ENCODE measurements around the gene CA11. TPM values are rescaled to one million over a fixed set of nuclear protein-coding genes. Genes with fewer than 3 reads are reported as not detected.

Gene CA11
- total RNA-seq, 1 donor from 2014 or later: 12.6 TPM

GRCh38 chr19:48644839-48645619 lies 958 bp downstream of the CA11 start:
- peak overlapping the region; percentile 85 for H3K27ac Mint-ChIP-seq
- peak; percentile 90 for DNase-seq (ENCODE audit: low spot score)
- H3K4me2 ChIP-seq: peak overlapping the region; percentile 95
- H3K27me3 ChIP-seq: no peaks in the 10 kb centered on the region
- H3K79me2 ChIP-seq (ENCODE audit: low read depth): peaks cover 15% of the 10 kb centered on the region
- no peak overlapping the region for H3K9ac ChIP-seq
- H2AFZ ChIP-seq (replicated peaks): peak overlapping the region; percentile 67
- H4K20me1 ChIP-seq (ENCODE audit: low read depth): no peaks in the 10 kb centered on the region
- peaks cover 19% of the 10 kb centered on the region for H3F3A ChIP-seq (ENCODE audit: low read depth)
- peaks cover 3% of the 10 kb centered on the region for H3K36me3 Mint-ChIP-seq
- H3K4me1 ChIP-seq: peaks cover 5% of the 10 kb centered on the region
- H3K27me3 Mint-ChIP-seq (ENCODE audit: insufficient read depth, low read depth): peaks cover 7% of the 10 kb centered on the region
- H3K36me3 ChIP-seq: no peaks in the 10 kb centered on the region
- TF ChIP-seq, protein P1, sequence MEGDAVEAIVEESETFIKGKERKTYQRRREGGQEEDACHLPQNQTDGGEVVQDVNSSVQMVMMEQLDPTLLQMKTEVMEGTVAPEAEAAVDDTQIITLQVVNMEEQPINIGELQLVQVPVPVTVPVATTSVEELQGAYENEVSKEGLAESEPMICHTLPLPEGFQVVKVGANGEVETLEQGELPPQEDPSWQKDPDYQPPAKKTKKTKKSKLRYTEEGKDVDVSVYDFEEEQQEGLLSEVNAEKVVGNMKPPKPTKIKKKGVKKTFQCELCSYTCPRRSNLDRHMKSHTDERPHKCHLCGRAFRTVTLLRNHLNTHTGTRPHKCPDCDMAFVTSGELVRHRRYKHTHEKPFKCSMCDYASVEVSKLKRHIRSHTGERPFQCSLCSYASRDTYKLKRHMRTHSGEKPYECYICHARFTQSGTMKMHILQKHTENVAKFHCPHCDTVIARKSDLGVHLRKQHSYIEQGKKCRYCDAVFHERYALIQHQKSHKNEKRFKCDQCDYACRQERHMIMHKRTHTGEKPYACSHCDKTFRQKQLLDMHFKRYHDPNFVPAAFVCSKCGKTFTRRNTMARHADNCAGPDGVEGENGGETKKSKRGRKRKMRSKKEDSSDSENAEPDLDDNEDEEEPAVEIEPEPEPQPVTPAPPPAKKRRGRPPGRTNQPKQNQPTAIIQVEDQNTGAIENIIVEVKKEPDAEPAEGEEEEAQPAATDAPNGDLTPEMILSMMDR (IDR thresholded peaks at IDR 0.05): no peak
- TF ChIP-seq EZH2phosphoT487 (IDR thresholded peaks at IDR 0.05): no peak
- no peak for TF ChIP-seq EZH2 (IDR thresholded peaks at IDR 0.05)
- H3K4me1 Mint-ChIP-seq: peaks cover 23% of the 10 kb centered on the region
- H3K27ac ChIP-seq: peak overlapping the region; percentile 81
- no peaks in the 10 kb centered on the region for H3K9me3 Mint-ChIP-seq
- H3K4me3 ChIP-seq: peak overlapping the region; percentile 71
- peak overlapping the region; percentile 91 for H3K4me3 Mint-ChIP-seq
- no peaks in the 10 kb centered on the region for H3K9me3 ChIP-seq (ENCODE audit: low read depth)

DNA sequence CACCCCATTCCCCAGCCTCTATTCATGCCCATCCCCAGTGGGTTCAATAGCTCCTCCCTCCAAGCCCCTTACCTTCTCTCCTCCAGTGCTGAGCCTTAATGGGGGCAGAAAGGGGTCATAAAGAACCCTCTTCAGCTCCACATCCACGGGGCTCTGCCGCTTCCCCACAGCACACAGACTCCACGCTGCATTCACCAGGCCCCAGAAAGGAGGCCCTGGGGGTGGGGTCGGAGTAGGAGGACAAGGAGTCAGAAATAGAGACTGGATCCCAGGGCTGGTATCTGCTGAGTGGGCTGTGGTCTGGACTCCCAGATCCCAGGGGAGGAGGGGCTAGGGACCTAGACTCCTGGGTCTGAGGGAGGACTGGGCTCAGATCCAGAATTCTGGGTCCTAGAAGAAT lies 1.6 kb downstream of the CA11 start:
- Histone ChIP-seq H3K4me1 (peaks cover 5% of the 10 kb centered on the region), H3K27ac (no peak overlapping the region), H2AFZ (replicated peaks) (no peak overlapping the region), H3K4me3 (peak overlapping the region; percentile 71), H3K27me3 (no peaks in the 10 kb centered on the region), H3F3A (ENCODE audit: low read depth) (peaks cover 26% of the 10 kb centered on the region), H3K79me2 (ENCODE audit: low read depth) (peaks cover 15% of the 10 kb centered on the region), H3K9ac (no peak overlapping the region), H3K4me2 (peak overlapping the region; percentile 95), H3K9me3 (ENCODE audit: low read depth) (no peaks in the 10 kb centered on the region), H3K36me3 (no peaks in the 10 kb centered on the region), H4K20me1 (ENCODE audit: low read depth) (no peaks in the 10 kb centered on the region)
- Mint-ChIP-seq H3K4me3 (peak overlapping the region; percentile 91), H3K27ac (peak overlapping the region; percentile 21), H3K27me3 (ENCODE audit: insufficient read depth, low read depth) (peaks cover 7% of the 10 kb centered on the region), H3K9me3 (no peaks in the 10 kb centered on the region), H3K36me3 (peaks cover 4% of the 10 kb centered on the region), H3K4me1 (peaks cover 27% of the 10 kb centered on the region)
- no peak for DNase-seq (ENCODE audit: low spot score)
- TF ChIP-seq EZH2 (IDR thresholded peaks at IDR 0.05) (no peak), EZH2phosphoT487 (IDR thresholded peaks at IDR 0.05) (no peak)
- TF ChIP-seq, protein P1 (IDR thresholded peaks at IDR 0.05): no peak

DNA sequence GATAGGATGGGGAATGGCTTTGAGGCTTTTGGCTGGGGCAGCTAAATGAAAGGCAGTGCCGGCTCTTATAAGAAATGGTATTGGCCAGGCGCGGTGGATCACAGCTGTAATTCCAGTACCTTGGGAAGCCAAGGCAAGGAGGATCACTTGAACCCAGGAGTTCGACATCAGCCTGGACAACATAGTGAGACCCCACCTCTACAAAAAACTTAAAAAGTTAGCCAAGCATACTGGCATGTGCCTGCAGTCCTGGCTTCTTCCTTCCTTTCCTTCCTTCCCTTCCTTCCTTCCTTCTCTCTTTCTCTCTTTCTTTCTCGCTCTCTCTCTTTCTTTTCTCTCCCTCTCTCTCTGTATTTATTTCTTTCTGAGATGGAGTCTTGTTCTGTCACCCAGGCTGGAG lies 3.1 kb downstream of the CA11 start:
- Mint-ChIP-seq H3K4me3 (peak overlapping the region; percentile 4), H3K9me3 (no peaks in the 10 kb centered on the region), H3K27me3 (ENCODE audit: insufficient read depth, low read depth) (peaks cover 7% of the 10 kb centered on the region), H3K4me1 (peaks cover 40% of the 10 kb centered on the region), H3K36me3 (peaks cover 10% of the 10 kb centered on the region), H3K27ac (no peak overlapping the region)
- Histone ChIP-seq H3K9ac (no peak overlapping the region), H3K27me3 (no peaks in the 10 kb centered on the region), H3K27ac (no peak overlapping the region), H3K36me3 (no peaks in the 10 kb centered on the region), H3K4me1 (peaks cover 10% of the 10 kb centered on the region), H3K79me2 (ENCODE audit: low read depth) (peaks cover 15% of the 10 kb centered on the region), H3F3A (ENCODE audit: low read depth) (peaks cover 38% of the 10 kb centered on the region), H3K9me3 (ENCODE audit: low read depth) (no peaks in the 10 kb centered on the region), H2AFZ (replicated peaks) (no peak overlapping the region), H3K4me2 (no peak overlapping the region), H4K20me1 (ENCODE audit: low read depth) (no peaks in the 10 kb centered on the region), H3K4me3 (no peak overlapping the region)
- DNase-seq (ENCODE audit: low spot score): no peak
- no peak for TF ChIP-seq EZH2 (IDR thresholded peaks at IDR 0.05)

GRCh38 chr19:48641850-48642249 lies 4.1 kb downstream of the CA11 start:
- Mint-ChIP-seq H3K27me3 (ENCODE audit: insufficient read depth, low read depth) (peaks cover 11% of the 10 kb centered on the region), H3K4me1 (peaks cover 39% of the 10 kb centered on the region), H3K27ac (no peak overlapping the region), H3K36me3 (peaks cover 10% of the 10 kb centered on the region), H3K4me3 (no peak overlapping the region), H3K9me3 (no peaks in the 10 kb centered on the region)
- Histone ChIP-seq H2AFZ (replicated peaks) (no peak overlapping the region), H3K9me3 (ENCODE audit: low read depth) (no peaks in the 10 kb centered on the region), H3K27ac (no peak overlapping the region), H3K27me3 (no peaks in the 10 kb centered on the region), H3K79me2 (ENCODE audit: low read depth) (peaks cover 15% of the 10 kb centered on the region), H3K9ac (no peak overlapping the region), H4K20me1 (ENCODE audit: low read depth) (no peaks in the 10 kb centered on the region), H3K4me1 (peaks cover 10% of the 10 kb centered on the region), H3F3A (ENCODE audit: low read depth) (peaks cover 46% of the 10 kb centered on the region), H3K4me2 (no peak overlapping the region), H3K36me3 (no peaks in the 10 kb centered on the region), H3K4me3 (no peak overlapping the region)
- TF ChIP-seq, protein P1 (IDR thresholded peaks at IDR 0.05): no peak
- no peak for TF ChIP-seq EZH2 (IDR thresholded peaks at IDR 0.05)
- TF ChIP-seq EZH2phosphoT487 (IDR thresholded peaks at IDR 0.05): no peak
- no peak for DNase-seq (ENCODE audit: low spot score)

Data from neural progenitor cell (in vitro differentiated cells).